HG02870 (cell line): ENCODE data around the gene JMJD6.
"Not testable (repeated sequence)": the region's sequence is repeated elsewhere in the genome, so short reads cannot be mapped to it uniquely, and the experiment has no call there.

Experiments used
- ATAC-seq: cut with Tn5 transposase; IDR thresholded peaks from one replicate; pipeline ENCODE4 v1.9.1; 2021; ENCODE audit warnings: mild to moderate bottlenecking, moderate library complexity; ENCODE audit not compliant: unreplicated experiment

JMJD6 gene

GRCh38 chr17:76737082-76737675, 10.8 kb upstream of the JMJD6 start, which contains the start of gene SRSF2:
SRSF2 (minus strand) TSS chr17:76737331; CDS start chr17:76737160, 171 bp downstream.
- peak; percentile 65 for ATAC-seq

- peak; percentile 12 for ATAC-seq
Observed at GRCh38 chr17:76736349-76737081, 10.1 kb upstream of the JMJD6 start.

GRCh38 chr17:76735586-76736348, 9.4 kb upstream of the JMJD6 start:
- no peak for ATAC-seq

GRCh38 chr17:76735006-76735405, 8.6 kb upstream of the JMJD6 start:
- ATAC-seq, result no peak

GRCh38 chr17:76734080-76734840, 7.9 kb upstream of the JMJD6 start:
- ATAC-seq, result no peak

GRCh38 chr17:76733618-76733957, 7.2 kb upstream of the JMJD6 start:
- no peak for ATAC-seq

- no peak for ATAC-seq
Observed at GRCh38 chr17:76732734-76733617, 6.6 kb upstream of the JMJD6 start.

- ATAC-seq, result not testable (repeated sequence)
Observed at GRCh38 chr17:76731800-76732733, 5.7 kb upstream of the JMJD6 start.

GRCh38 chr17:76727745-76728456, 1.5 kb upstream of the JMJD6 start:
- ATAC-seq, result no peak

GRCh38 chr17:76726776-76727718, 641 bp upstream of the JMJD6 start, which contains the start of gene METTL23:
METTL23 (plus strand) TSS chr17:76726839; CDS start chr17:76729711, 2,872 bp downstream.
- ATAC-seq, result peak; percentile 31

- peak; percentile 21 for ATAC-seq
Observed at GRCh38 chr17:76725580-76726230, 701 bp downstream of the JMJD6 start.

GRCh38 chr17:76723812-76724211, 2.6 kb downstream of the JMJD6 start:
- no peak for ATAC-seq

- ATAC-seq, result not testable (repeated sequence)
Observed at GRCh38 chr17:76722977-76723376, 3.4 kb downstream of the JMJD6 start.

GRCh38 chr17:76722279-76722678, 4.1 kb downstream of the JMJD6 start:
- ATAC-seq, result no peak

- no peak for ATAC-seq
Observed at GRCh38 chr17:76721463-76721862, 4.9 kb downstream of the JMJD6 start.

GRCh38 chr17:76720941-76721340, 5.5 kb downstream of the JMJD6 start:
- no peak for ATAC-seq

- ATAC-seq, result no peak
Observed at GRCh38 chr17:76720211-76720610, 6.2 kb downstream of the JMJD6 start.
